ENCODE measurements around the gene ZNF618.

The ZNF618 gene

DNA sequence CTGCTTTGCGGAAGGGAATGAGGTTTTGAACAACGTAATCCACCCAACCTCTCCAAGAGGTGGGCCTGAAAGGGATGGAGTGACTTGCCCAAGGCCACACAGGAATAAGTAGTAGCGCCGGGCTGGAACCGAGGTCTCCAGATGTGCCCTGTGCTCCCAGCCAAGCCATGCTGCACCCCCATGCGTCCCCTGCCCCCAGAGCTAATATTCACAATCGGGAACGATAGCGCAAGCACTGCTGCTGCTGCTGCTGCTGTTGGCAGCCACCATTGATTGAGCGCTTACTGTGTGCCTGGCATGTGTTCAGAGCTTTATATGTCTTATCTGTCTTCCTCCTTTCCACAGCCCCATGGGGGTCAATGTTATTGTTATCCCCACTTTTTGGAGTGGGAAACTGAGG is 158.1 kb downstream of the ZNF618 start:
- no peaks in the 10 kb centered on the region for H3K79me2 ChIP-seq (ENCODE audit: insufficient read depth, low read length)
- no peak for TF ChIP-seq EZH2 (IDR thresholded peaks at IDR 0.05; ENCODE audit: borderline replicate concordance, low read depth, low read length, severe bottlenecking)
- TF ChIP-seq, protein P1, sequence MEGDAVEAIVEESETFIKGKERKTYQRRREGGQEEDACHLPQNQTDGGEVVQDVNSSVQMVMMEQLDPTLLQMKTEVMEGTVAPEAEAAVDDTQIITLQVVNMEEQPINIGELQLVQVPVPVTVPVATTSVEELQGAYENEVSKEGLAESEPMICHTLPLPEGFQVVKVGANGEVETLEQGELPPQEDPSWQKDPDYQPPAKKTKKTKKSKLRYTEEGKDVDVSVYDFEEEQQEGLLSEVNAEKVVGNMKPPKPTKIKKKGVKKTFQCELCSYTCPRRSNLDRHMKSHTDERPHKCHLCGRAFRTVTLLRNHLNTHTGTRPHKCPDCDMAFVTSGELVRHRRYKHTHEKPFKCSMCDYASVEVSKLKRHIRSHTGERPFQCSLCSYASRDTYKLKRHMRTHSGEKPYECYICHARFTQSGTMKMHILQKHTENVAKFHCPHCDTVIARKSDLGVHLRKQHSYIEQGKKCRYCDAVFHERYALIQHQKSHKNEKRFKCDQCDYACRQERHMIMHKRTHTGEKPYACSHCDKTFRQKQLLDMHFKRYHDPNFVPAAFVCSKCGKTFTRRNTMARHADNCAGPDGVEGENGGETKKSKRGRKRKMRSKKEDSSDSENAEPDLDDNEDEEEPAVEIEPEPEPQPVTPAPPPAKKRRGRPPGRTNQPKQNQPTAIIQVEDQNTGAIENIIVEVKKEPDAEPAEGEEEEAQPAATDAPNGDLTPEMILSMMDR (IDR thresholded peaks at IDR 0.05; ENCODE audit: borderline replicate concordance, extremely low read depth, low read length, poor library complexity, severe bottlenecking): no peak
- no peak overlapping the region for H3K27ac ChIP-seq (ENCODE audit: low read length)
- no peaks in the 10 kb centered on the region for H3K36me3 ChIP-seq (ENCODE audit: insufficient read depth, low read length)
- no peaks in the 10 kb centered on the region for H3K27me3 ChIP-seq (ENCODE audit: insufficient read depth, low read length, poor library complexity)
- no peaks in the 10 kb centered on the region for H4K20me1 ChIP-seq (ENCODE audit: insufficient read depth, low read length)
- no peak for DNase-seq
- ATAC-seq (ENCODE audit: insufficient read depth, low read depth): no peak
- no peaks in the 10 kb centered on the region for H3K4me1 ChIP-seq (ENCODE audit: insufficient read depth, low read length)
- no peak overlapping the region for H3K4me3 ChIP-seq (ENCODE audit: low read depth in 1 of 2, low read length in 2 of 2)
- no peak overlapping the region for H3K4me2 ChIP-seq (ENCODE audit: insufficient read depth, low read length)
- no peak overlapping the region for H2AFZ ChIP-seq (ENCODE audit: low read depth, low read length)
- no peak overlapping the region for H3K9ac ChIP-seq (ENCODE audit: low read depth, low read length)
- no peaks in the 10 kb centered on the region for H3K9me3 ChIP-seq (ENCODE audit: insufficient read depth, low read length, severe bottlenecking)

GRCh38 chr9:114034661-114035062 is 158.6 kb downstream of the ZNF618 start:
- no peaks in the 10 kb centered on the region for H3K9me3 ChIP-seq (ENCODE audit: insufficient read depth, low read length, severe bottlenecking)
- no peaks in the 10 kb centered on the region for H4K20me1 ChIP-seq (ENCODE audit: insufficient read depth, low read length)
- no peak for DNase-seq
- H3K4me1 ChIP-seq (ENCODE audit: insufficient read depth, low read length): no peaks in the 10 kb centered on the region
- TF ChIP-seq, protein P1 (IDR thresholded peaks at IDR 0.05; ENCODE audit: borderline replicate concordance, extremely low read depth, low read length, poor library complexity, severe bottlenecking): no peak
- TF ChIP-seq EZH2 (IDR thresholded peaks at IDR 0.05; ENCODE audit: borderline replicate concordance, low read depth, low read length, severe bottlenecking): no peak
- no peak for ATAC-seq (ENCODE audit: insufficient read depth, low read depth)
- H3K4me2 ChIP-seq (ENCODE audit: insufficient read depth, low read length): no peak overlapping the region
- H2AFZ ChIP-seq (ENCODE audit: low read depth, low read length): no peak overlapping the region
- no peaks in the 10 kb centered on the region for H3K27me3 ChIP-seq (ENCODE audit: insufficient read depth, low read length, poor library complexity)
- H3K4me3 ChIP-seq (ENCODE audit: low read depth in 1 of 2, low read length in 2 of 2): no peak overlapping the region
- H3K36me3 ChIP-seq (ENCODE audit: insufficient read depth, low read length): no peaks in the 10 kb centered on the region
- H3K9ac ChIP-seq (ENCODE audit: low read depth, low read length): no peak overlapping the region
- H3K27ac ChIP-seq (ENCODE audit: low read length): no peak overlapping the region
- no peaks in the 10 kb centered on the region for H3K79me2 ChIP-seq (ENCODE audit: insufficient read depth, low read length)

GRCh38 chr9:114035221-114035844 is 159.2 kb downstream of the ZNF618 start:
- H3K79me2 ChIP-seq (ENCODE audit: insufficient read depth, low read length): no peaks in the 10 kb centered on the region
- ATAC-seq (ENCODE audit: insufficient read depth, low read depth): no peak
- H4K20me1 ChIP-seq (ENCODE audit: insufficient read depth, low read length): no peaks in the 10 kb centered on the region
- no peak overlapping the region for H3K4me2 ChIP-seq (ENCODE audit: insufficient read depth, low read length)
- no peak for TF ChIP-seq EZH2 (IDR thresholded peaks at IDR 0.05; ENCODE audit: borderline replicate concordance, low read depth, low read length, severe bottlenecking)
- TF ChIP-seq, protein P1 (IDR thresholded peaks at IDR 0.05; ENCODE audit: borderline replicate concordance, extremely low read depth, low read length, poor library complexity, severe bottlenecking): no peak
- no peaks in the 10 kb centered on the region for H3K9me3 ChIP-seq (ENCODE audit: insufficient read depth, low read length, severe bottlenecking)
- no peak overlapping the region for H3K9ac ChIP-seq (ENCODE audit: low read depth, low read length)
- H3K27me3 ChIP-seq (ENCODE audit: insufficient read depth, low read length, poor library complexity): no peaks in the 10 kb centered on the region
- no peak overlapping the region for H3K27ac ChIP-seq (ENCODE audit: low read length)
- H2AFZ ChIP-seq (ENCODE audit: low read depth, low read length): no peak overlapping the region
- no peak overlapping the region for H3K4me3 ChIP-seq (ENCODE audit: low read depth in 1 of 2, low read length in 2 of 2)
- H3K4me1 ChIP-seq (ENCODE audit: insufficient read depth, low read length): no peaks in the 10 kb centered on the region
- no peaks in the 10 kb centered on the region for H3K36me3 ChIP-seq (ENCODE audit: insufficient read depth, low read length)
- no peak for DNase-seq
